ENCODE results near the gene CCS.

DNA sequence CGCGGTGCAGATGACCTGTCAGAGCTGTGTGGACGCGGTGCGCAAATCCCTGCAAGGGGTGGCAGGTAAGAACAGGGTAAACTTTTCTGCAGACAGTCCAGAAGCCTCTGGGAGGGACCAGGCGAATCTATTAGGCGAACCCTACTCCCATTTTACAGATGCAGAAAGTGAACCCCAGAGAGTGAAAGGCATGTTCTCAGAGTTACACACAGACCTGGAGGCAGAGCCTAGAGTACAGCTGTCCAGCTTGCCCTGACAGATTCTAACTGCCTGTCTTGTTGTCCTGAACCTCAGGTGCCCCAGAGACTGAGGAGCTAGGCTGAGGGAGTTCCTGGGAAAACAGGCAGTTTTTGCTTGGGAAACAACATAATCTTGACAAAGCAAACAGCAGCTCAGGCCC lies 665 bp downstream of the CCS start:
- TF ChIP-seq POLR2A (IDR thresholded peaks at IDR 0.05; ENCODE audit: low read depth, low read length) (no peak), POLR2AphosphoS5 (IDR thresholded peaks at IDR 0.05; ENCODE audit: low read depth, low read length) (no peak), TAF1 (IDR thresholded peaks at IDR 0.05; ENCODE audit: low read depth, low read length) (no peak), SPI1 (IDR thresholded peaks at IDR 0.05; ENCODE audit: low read depth, low read length) (no peak), POU2F2 (IDR thresholded peaks at IDR 0.05; ENCODE audit: low read depth, low read length) (no peak), PAX5 (IDR thresholded peaks at IDR 0.05; ENCODE audit: insufficient read depth, low read length, severe bottlenecking) (no peak)

Data from GM12891 (cell line).